LNCaP clone FGC (cell line): ENCODE data around the gene PCCA.

Source experiments
- DNase-seq: peaks from one replicate; pipeline ENCODE4 v3.0.0-alpha.2; 2011; ENCODE audit warnings: low read depth
- H3K4me3 ChIP-seq: 2 replicates; pipeline ENCODE4 v1.5.1; 2011; ENCODE audit warnings: mild to moderate bottlenecking, low read depth, low read length, control low read depth
- TF ChIP-seq, protein P1 (sequence below): IDR thresholded peaks from 2 replicates; pipeline ENCODE4 v1.5.1; 2012; ENCODE audit warnings: mild to moderate bottlenecking; ENCODE audit not compliant: control insufficient read depth, insufficient read depth; ENCODE audit errors: extremely low read depth

Gene PCCA

GRCh38 chr13:100559886-100560285, 471.0 kb downstream of the PCCA start:
- no peak overlapping the region for H3K4me3 ChIP-seq
- no peak for DNase-seq
- TF ChIP-seq, protein P1, sequence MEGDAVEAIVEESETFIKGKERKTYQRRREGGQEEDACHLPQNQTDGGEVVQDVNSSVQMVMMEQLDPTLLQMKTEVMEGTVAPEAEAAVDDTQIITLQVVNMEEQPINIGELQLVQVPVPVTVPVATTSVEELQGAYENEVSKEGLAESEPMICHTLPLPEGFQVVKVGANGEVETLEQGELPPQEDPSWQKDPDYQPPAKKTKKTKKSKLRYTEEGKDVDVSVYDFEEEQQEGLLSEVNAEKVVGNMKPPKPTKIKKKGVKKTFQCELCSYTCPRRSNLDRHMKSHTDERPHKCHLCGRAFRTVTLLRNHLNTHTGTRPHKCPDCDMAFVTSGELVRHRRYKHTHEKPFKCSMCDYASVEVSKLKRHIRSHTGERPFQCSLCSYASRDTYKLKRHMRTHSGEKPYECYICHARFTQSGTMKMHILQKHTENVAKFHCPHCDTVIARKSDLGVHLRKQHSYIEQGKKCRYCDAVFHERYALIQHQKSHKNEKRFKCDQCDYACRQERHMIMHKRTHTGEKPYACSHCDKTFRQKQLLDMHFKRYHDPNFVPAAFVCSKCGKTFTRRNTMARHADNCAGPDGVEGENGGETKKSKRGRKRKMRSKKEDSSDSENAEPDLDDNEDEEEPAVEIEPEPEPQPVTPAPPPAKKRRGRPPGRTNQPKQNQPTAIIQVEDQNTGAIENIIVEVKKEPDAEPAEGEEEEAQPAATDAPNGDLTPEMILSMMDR, result no peak

GRCh38 chr13:100560498-100561157, 471.7 kb downstream of the PCCA start:
- no peak overlapping the region for H3K4me3 ChIP-seq
- no peak for DNase-seq
- TF ChIP-seq, protein P1, result no peak

DNA sequence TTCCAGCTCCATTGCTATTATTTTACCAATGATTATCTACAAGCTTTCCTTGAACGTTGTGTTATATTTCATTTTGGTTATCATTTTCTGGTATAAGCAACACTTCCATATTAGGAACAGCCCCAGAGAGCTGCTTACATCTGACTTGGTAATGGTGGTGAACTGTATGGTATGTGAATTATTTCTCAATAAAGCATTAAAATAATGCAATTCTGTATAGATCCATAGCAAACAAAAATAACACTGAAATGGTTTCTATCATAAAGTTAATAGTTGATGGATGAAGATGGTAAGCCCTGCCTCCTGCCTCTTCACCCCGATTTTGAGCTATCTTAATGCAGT, 472.2 kb downstream of the PCCA start:
- TF ChIP-seq, protein P1, result no peak
- no peak overlapping the region for H3K4me3 ChIP-seq
- DNase-seq, result no peak

- no peak overlapping the region for H3K4me3 ChIP-seq
- DNase-seq, result no peak
- TF ChIP-seq, protein P1, result no peak
Measured at GRCh38 chr13:100561599-100562204, 472.8 kb downstream of the PCCA start.

GRCh38 chr13:100563779-100564178, 474.9 kb downstream of the PCCA start:
- no peak for DNase-seq
- TF ChIP-seq, protein P1, result no peak
- H3K4me3 ChIP-seq, result no peak overlapping the region

- DNase-seq, result no peak
- TF ChIP-seq, protein P1, result no peak
- no peak overlapping the region for H3K4me3 ChIP-seq
Measured at GRCh38 chr13:100564444-100565223, 475.7 kb downstream of the PCCA start.
